SU-DHL-6 (cell line): ENCODE measurements around the gene WWOX.

Source experiments
- EZH2phosphoT487 ChIP-seq: fragments of 200-600 bp; sonication (generic), shearing (Covaris generic); conservative IDR thresholded peaks from 2 replicates; pipeline ENCODE4 v1.6.1; 2018; ENCODE audit warnings: mild to moderate bottlenecking, antibody characterized with exemption, low read length, moderate library complexity, mixed read lengths
- TF ChIP-seq, protein P1 (sequence below): fragments of 200-600 bp; sonication (generic); IDR thresholded peaks from one replicate; pipeline ENCODE4 v1.5.1; 2017; ENCODE audit warnings: antibody characterized with exemption, mild to moderate bottlenecking, low read length, moderate library complexity; ENCODE audit not compliant: insufficient read depth, poor library complexity, severe bottlenecking

- TF ChIP-seq, protein P1, sequence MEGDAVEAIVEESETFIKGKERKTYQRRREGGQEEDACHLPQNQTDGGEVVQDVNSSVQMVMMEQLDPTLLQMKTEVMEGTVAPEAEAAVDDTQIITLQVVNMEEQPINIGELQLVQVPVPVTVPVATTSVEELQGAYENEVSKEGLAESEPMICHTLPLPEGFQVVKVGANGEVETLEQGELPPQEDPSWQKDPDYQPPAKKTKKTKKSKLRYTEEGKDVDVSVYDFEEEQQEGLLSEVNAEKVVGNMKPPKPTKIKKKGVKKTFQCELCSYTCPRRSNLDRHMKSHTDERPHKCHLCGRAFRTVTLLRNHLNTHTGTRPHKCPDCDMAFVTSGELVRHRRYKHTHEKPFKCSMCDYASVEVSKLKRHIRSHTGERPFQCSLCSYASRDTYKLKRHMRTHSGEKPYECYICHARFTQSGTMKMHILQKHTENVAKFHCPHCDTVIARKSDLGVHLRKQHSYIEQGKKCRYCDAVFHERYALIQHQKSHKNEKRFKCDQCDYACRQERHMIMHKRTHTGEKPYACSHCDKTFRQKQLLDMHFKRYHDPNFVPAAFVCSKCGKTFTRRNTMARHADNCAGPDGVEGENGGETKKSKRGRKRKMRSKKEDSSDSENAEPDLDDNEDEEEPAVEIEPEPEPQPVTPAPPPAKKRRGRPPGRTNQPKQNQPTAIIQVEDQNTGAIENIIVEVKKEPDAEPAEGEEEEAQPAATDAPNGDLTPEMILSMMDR = no peak
- no peak for TF ChIP-seq EZH2phosphoT487
Measured at GRCh38 chr16:78735337-78735736, 635.9 kb downstream of the WWOX start.
